Upper lobe of left lung (tissue), 4 donors: ENCODE data around the gene BMP8A.

Source experiments
- CTCF ChIP-seq, 6 experiments: fragments of 450-650 bp in 4 of 6; fragments of 200-600 bp in 2 of 6; sonication (generic) in 2 of 6; IDR thresholded peaks; one replicate each; pipeline ENCODE4 v1.5.1; 2016 to 2019; ENCODE audit warnings: antibody characterized with exemption in 6 of 6
- EP300 ChIP-seq, 4 donors: sonication (generic); formaldehyde crosslinking; IDR thresholded peaks; one replicate each; pipeline ENCODE4 v1.5.1; 2017; ENCODE audit warnings: antibody characterized with exemption in 4 of 4, control low read depth in 2 of 4
- POLR2A ChIP-seq, 4 donors: fragments of 450-650 bp; IDR thresholded peaks; one replicate each; pipeline ENCODE4 v1.5.1; 2016 to 2017; ENCODE audit warnings: antibody characterized with exemption in 4 of 4, mild to moderate bottlenecking in 2 of 4

GRCh38 chr1:39441797-39442196 lies 49.6 kb upstream of the BMP8A start:
- TF ChIP-seq CTCF (IDR thresholded peaks at IDR 0.05), result no peak
- no peak for TF ChIP-seq POLR2A (IDR thresholded peaks at IDR 0.05)
- TF ChIP-seq EP300 (IDR thresholded peaks at IDR 0.05), result no peak
